Thyroid gland (tissue), 4 donors: ENCODE measurements around the gene MEN1.

Source experiments
- CTCF ChIP-seq, 6 experiments: fragments of 200-600 bp in 3 of 6; fragments of 450-650 bp in 3 of 6; sonication (generic) in 3 of 6; IDR thresholded peaks; one replicate each; pipeline ENCODE4 v1.5.1; 2016 to 2019; ENCODE audit warnings: antibody characterized with exemption in 6 of 6, mild to moderate bottlenecking in 2 of 6, inconsistent platforms in 1 of 6, moderate library complexity in 1 of 6
- POLR2A ChIP-seq, 2 donors: fragments of 450-650 bp; IDR thresholded peaks; one replicate each; pipeline ENCODE4 v1.6.1; 2017; ENCODE audit warnings: antibody characterized with exemption in 2 of 2, mild to moderate bottlenecking in 2 of 2, moderate library complexity in 1 of 2

GRCh38 chr11:64803846-64804345, 6.5 kb downstream of the MEN1 start:
- TF ChIP-seq CTCF (IDR thresholded peaks at IDR 0.05) (no peak), POLR2A (IDR thresholded peaks at IDR 0.05) (no peak)
